DOHH2 (cell line): ENCODE results near the gene PRKN.

Source experiments
- H3F3A ChIP-seq: fragments of 200-600 bp; sonication (generic), shearing (Covaris generic); 2 replicates; pipeline ENCODE4 v1.6.0; 2016; ENCODE audit warnings: antibody characterized with exemption, mild to moderate bottlenecking; ENCODE audit not compliant: control insufficient read depth, insufficient read depth
- H3K27ac ChIP-seq: fragments of 200-600 bp; sonication (generic); 2 replicates; pipeline ENCODE4 v1.5.1; 2014; ENCODE audit warnings: low read depth, mild to moderate bottlenecking, low read length, moderate library complexity
- H3K27me3 ChIP-seq: fragments of 200-600 bp; sonication (generic); 2 replicates; pipeline ENCODE4 v1.6.1; 2014; ENCODE audit warnings: mild to moderate bottlenecking, low read length, mixed read lengths; ENCODE audit not compliant: control insufficient read depth
- H3K36me3 ChIP-seq: fragments of 200-600 bp; sonication (generic); 2 replicates; pipeline ENCODE4 v1.6.1; 2014; ENCODE audit warnings: mild to moderate bottlenecking, low read length, moderate library complexity, mixed read lengths; ENCODE audit not compliant: control insufficient read depth
- H3K4me1 ChIP-seq: fragments of 200-600 bp; sonication (generic); 2 replicates; pipeline ENCODE4 v1.6.1; 2014; ENCODE audit warnings: mild to moderate bottlenecking, low read length, mixed read lengths; ENCODE audit not compliant: control insufficient read depth
- H3K4me2 ChIP-seq: fragments of 200-600 bp; sonication (generic); 2 replicates; pipeline ENCODE4 v1.6.0; 2014; ENCODE audit warnings: mild to moderate bottlenecking, low read length, moderate library complexity
- H3K4me3 ChIP-seq: fragments of 200-600 bp; sonication (generic); 2 replicates; pipeline ENCODE4 v1.5.1; 2014; ENCODE audit warnings: mild to moderate bottlenecking, low read length, mixed read lengths
- H3K79me2 ChIP-seq: fragments of 200-600 bp; sonication (generic); 2 replicates; pipeline ENCODE4 v1.6.1; 2014; ENCODE audit warnings: mild to moderate bottlenecking, low read length, mixed read lengths; ENCODE audit not compliant: control insufficient read depth
- H3K9me2 ChIP-seq: fragments of 200-600 bp; sonication (generic); replicated peaks from 2 replicates; pipeline ENCODE4 v1.6.1; 2014; ENCODE audit warnings: mild to moderate bottlenecking, low read length, mixed read lengths; ENCODE audit not compliant: control insufficient read depth
- H3K9me3 ChIP-seq: fragments of 200-600 bp; sonication (generic); 2 replicates; pipeline ENCODE4 v1.6.1; 2014; ENCODE audit warnings: antibody characterized with exemption, low read length, mixed read lengths; ENCODE audit not compliant: control insufficient read depth, insufficient read depth
- H4K20me1 ChIP-seq: fragments of 200-600 bp; sonication (generic); 2 replicates; pipeline ENCODE4 v1.6.0; 2014; ENCODE audit warnings: low read depth, mild to moderate bottlenecking, antibody characterized with exemption, low read length, moderate library complexity; ENCODE audit not compliant: control insufficient read depth, insufficient read depth
- CTCF ChIP-seq: fragments of 200-600 bp; sonication (generic); IDR thresholded peaks from one replicate; pipeline ENCODE4 v1.5.1; 2014; ENCODE audit warnings: antibody characterized with exemption, mild to moderate bottlenecking, low read depth, low read length; ENCODE audit not compliant: poor library complexity, severe bottlenecking
- EZH2phosphoT487 ChIP-seq: fragments of 200-600 bp; sonication (generic); IDR thresholded peaks from 2 replicates; pipeline ENCODE4 v1.6.1; 2017; ENCODE audit warnings: borderline replicate concordance, mild to moderate bottlenecking, antibody characterized with exemption, low read length, moderate library complexity, mixed read lengths

PRKN gene

GRCh38 chr6:162727322-162728182, at the start of gene PRKN, which contains the start of gene PACRG:
Gene PRKN (minus strand): TSS chr6:162727766.
Gene PACRG (plus strand): TSS chr6:162727974.
- Histone ChIP-seq H3K9me2 (no peaks in the 10 kb centered on the region; the same call in 1 of the 2 replicates), H3K36me3 (no peaks in the 10 kb centered on the region), H3K4me3 (peak within 1 kb of the TSS; percentile 88), H3F3A (0 out of 2 replicates have a peak, but pooled peaks cover 2% of the 10 kb centered on the region), H4K20me1 (no peaks in the 10 kb centered on the region), H3K4me2 (peak within 1 kb of the TSS; percentile 70), H3K4me1 (peaks cover 12% of the 10 kb centered on the region), H3K27me3 (no peaks in the 10 kb centered on the region), H3K79me2 (no peaks in the 10 kb centered on the region), H3K9me3 (no peaks in the 10 kb centered on the region), H3K27ac (no peak within 1 kb of the TSS)
- TF ChIP-seq CTCF (no peak), EZH2phosphoT487 (no peak)

DNA sequence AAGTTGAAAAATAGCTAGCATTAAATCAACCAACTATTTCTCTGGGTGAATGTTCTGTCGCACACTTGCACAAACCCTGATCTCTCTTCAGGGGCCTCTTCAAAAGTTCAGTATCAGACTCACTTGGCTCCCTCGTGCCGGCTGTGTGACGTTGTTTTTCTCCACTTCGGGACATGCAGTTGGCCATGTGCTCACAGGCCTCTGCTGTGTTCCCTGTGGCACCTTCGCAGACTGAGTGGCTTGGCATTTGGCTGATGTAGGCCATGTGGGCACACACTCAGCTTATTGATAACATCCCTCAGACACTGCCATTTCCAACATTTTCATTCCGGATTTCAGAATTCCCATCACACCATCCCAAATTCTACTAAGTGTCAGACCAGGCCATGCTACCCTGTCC, 49.5 kb upstream of the PRKN start:
- H3K79me2 ChIP-seq: no peaks in the 10 kb centered on the region
- H4K20me1 ChIP-seq: no peaks in the 10 kb centered on the region
- H3K9me3 ChIP-seq: peaks cover 2% of the 10 kb centered on the region; the same call in 1 of the 2 replicates
- no peaks in the 10 kb centered on the region for H3K9me2 ChIP-seq
- TF ChIP-seq EZH2phosphoT487: no peak
- no peak for TF ChIP-seq CTCF
- H3K27ac ChIP-seq: no peak overlapping the region
- H3K36me3 ChIP-seq: no peaks in the 10 kb centered on the region
- no peak overlapping the region for H3K4me3 ChIP-seq
- H3F3A ChIP-seq: no peaks in the 10 kb centered on the region
- no peaks in the 10 kb centered on the region for H3K27me3 ChIP-seq
- H3K4me2 ChIP-seq: no peak overlapping the region
- no peaks in the 10 kb centered on the region for H3K4me1 ChIP-seq

GRCh38 chr6:162773996-162774395, 46.4 kb upstream of the PRKN start:
- TF ChIP-seq CTCF (no peak), EZH2phosphoT487 (no peak)
- peaks cover 2% of the 10 kb centered on the region; the same call in 1 of the 2 replicates for H3K9me3 ChIP-seq
- no peak overlapping the region for H3K4me2 ChIP-seq
- no peaks in the 10 kb centered on the region for H3F3A ChIP-seq
- H4K20me1 ChIP-seq: no peaks in the 10 kb centered on the region
- no peaks in the 10 kb centered on the region for H3K4me1 ChIP-seq
- H3K4me3 ChIP-seq: no peak overlapping the region
- H3K79me2 ChIP-seq: no peaks in the 10 kb centered on the region
- H3K27ac ChIP-seq: no peak overlapping the region
- no peaks in the 10 kb centered on the region for H3K36me3 ChIP-seq
- no peaks in the 10 kb centered on the region for H3K9me2 ChIP-seq
- H3K27me3 ChIP-seq: no peaks in the 10 kb centered on the region
